ENCODE data around the gene ANKRD11. TPM values are rescaled to one million over a fixed set of nuclear protein-coding genes. Genes with fewer than 3 reads are reported as not detected.
"Not testable (repeated sequence)": the region's sequence is repeated elsewhere in the genome, so short reads cannot be mapped to it uniquely, and the experiment has no call there.

ANKRD11 gene
- total RNA-seq, 1 donor from 2014 or later = 64.9 TPM

GRCh38 chr16:89443727-89444084 is 46.7 kb downstream of the ANKRD11 start:
- peak; percentile 59 for ATAC-seq (ENCODE audit: poor library complexity)
- intact Hi-C loops (cut with DNase I) = no loop called here

GRCh38 chr16:89442990-89443726 is 47.2 kb downstream of the ANKRD11 start:
- intact Hi-C loops (cut with DNase I) = no loop called here
- peak; percentile 64 for DNase-seq
- peak; percentile 46 for ATAC-seq (ENCODE audit: poor library complexity)

More at GRCh38 chr16:89443727-89444084, 46.7 kb downstream of the ANKRD11 start:
- DNase-seq = peak; percentile 57

GRCh38 chr16:89442588-89442987 is 47.8 kb downstream of the ANKRD11 start:
- intact Hi-C loops (cut with DNase I) = no loop called here
- ATAC-seq (ENCODE audit: poor library complexity) (peak; percentile 48), DNase-seq (peak; percentile 54)

- no peak for ATAC-seq (ENCODE audit: poor library complexity)
- DNase-seq = no peak
- intact Hi-C loops (cut with DNase I) = no loop called here
Observed at GRCh38 chr16:89439659-89440058, 50.7 kb downstream of the ANKRD11 start.

GRCh38 chr16:89437991-89438390 is 52.4 kb downstream of the ANKRD11 start:
- intact Hi-C loops (cut with DNase I) = no loop called here
- ATAC-seq (ENCODE audit: poor library complexity) (no peak), DNase-seq (no peak)

GRCh38 chr16:89437251-89437987 is 52.9 kb downstream of the ANKRD11 start:
- intact Hi-C loops (cut with DNase I) = no loop called here
- ATAC-seq (ENCODE audit: poor library complexity) = no peak
- no peak for DNase-seq

- intact Hi-C loops (cut with DNase I) = no loop called here
Observed at GRCh38 chr16:89436366-89436765, 54.0 kb downstream of the ANKRD11 start.

GRCh38 chr16:89435059-89435458 is 55.3 kb downstream of the ANKRD11 start:
- intact Hi-C loops (cut with DNase I); DNase-seq; ATAC-seq (ENCODE audit: poor library complexity): not testable (repeated sequence)

More at GRCh38 chr16:89436366-89436765, 54.0 kb downstream of the ANKRD11 start:
- ATAC-seq (ENCODE audit: poor library complexity) (no peak), DNase-seq (no peak)

- no peak for DNase-seq
- no peak for ATAC-seq (ENCODE audit: poor library complexity)
- intact Hi-C loops (cut with DNase I) = no loop called here
Observed at GRCh38 chr16:89434490-89434889, 55.9 kb downstream of the ANKRD11 start.

GRCh38 chr16:89433363-89433984 is 56.9 kb downstream of the ANKRD11 start:
- ATAC-seq (ENCODE audit: poor library complexity); intact Hi-C loops (cut with DNase I); DNase-seq: not testable (repeated sequence)

- intact Hi-C loops (cut with DNase I) = no loop called here
- DNase-seq (no peak), ATAC-seq (ENCODE audit: poor library complexity) (no peak)
Observed at GRCh38 chr16:89431630-89432029, 58.7 kb downstream of the ANKRD11 start.

GRCh38 chr16:89431158-89431584 is 59.2 kb downstream of the ANKRD11 start:
- DNase-seq (no peak), ATAC-seq (ENCODE audit: poor library complexity) (peak; percentile 72)
- intact Hi-C loops (cut with DNase I) = no loop called here

GRCh38 chr16:89430436-89431157 is 59.8 kb downstream of the ANKRD11 start:
- peak; percentile 6 for ATAC-seq (ENCODE audit: poor library complexity)
- intact Hi-C loops (cut with DNase I) = no loop called here
- DNase-seq = no peak

GRCh38 chr16:89428605-89429004 is 61.8 kb downstream of the ANKRD11 start:
- ATAC-seq (ENCODE audit: poor library complexity); DNase-seq; intact Hi-C loops (cut with DNase I): not testable (repeated sequence)

GRCh38 chr16:89426736-89427530 is 63.4 kb downstream of the ANKRD11 start:
- ATAC-seq (ENCODE audit: poor library complexity) = no peak
- no peak for DNase-seq
- intact Hi-C loops (cut with DNase I) = no loop called here

GRCh38 chr16:89425523-89425922 is 64.8 kb downstream of the ANKRD11 start:
- intact Hi-C loops (cut with DNase I) = no loop called here
- ATAC-seq (ENCODE audit: poor library complexity) (no peak), DNase-seq (no peak)

- no peak for ATAC-seq (ENCODE audit: poor library complexity)
- intact Hi-C loops (cut with DNase I) = no loop called here
- no peak for DNase-seq
Observed at GRCh38 chr16:89423681-89424260, 66.6 kb downstream of the ANKRD11 start.

All from Right ventricle myocardium superior (tissue), 1 donor.